ENCODE results near the gene SLC35G6.

- TF ChIP-seq, protein P1, sequence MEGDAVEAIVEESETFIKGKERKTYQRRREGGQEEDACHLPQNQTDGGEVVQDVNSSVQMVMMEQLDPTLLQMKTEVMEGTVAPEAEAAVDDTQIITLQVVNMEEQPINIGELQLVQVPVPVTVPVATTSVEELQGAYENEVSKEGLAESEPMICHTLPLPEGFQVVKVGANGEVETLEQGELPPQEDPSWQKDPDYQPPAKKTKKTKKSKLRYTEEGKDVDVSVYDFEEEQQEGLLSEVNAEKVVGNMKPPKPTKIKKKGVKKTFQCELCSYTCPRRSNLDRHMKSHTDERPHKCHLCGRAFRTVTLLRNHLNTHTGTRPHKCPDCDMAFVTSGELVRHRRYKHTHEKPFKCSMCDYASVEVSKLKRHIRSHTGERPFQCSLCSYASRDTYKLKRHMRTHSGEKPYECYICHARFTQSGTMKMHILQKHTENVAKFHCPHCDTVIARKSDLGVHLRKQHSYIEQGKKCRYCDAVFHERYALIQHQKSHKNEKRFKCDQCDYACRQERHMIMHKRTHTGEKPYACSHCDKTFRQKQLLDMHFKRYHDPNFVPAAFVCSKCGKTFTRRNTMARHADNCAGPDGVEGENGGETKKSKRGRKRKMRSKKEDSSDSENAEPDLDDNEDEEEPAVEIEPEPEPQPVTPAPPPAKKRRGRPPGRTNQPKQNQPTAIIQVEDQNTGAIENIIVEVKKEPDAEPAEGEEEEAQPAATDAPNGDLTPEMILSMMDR (IDR thresholded peaks at IDR 0.05), result no peak
- no peak for TF ChIP-seq POLR2A (IDR thresholded peaks at IDR 0.05)
Observed at GRCh38 chr17:7437369-7437863, 43.8 kb upstream of the SLC35G6 start.
